ENCODE measurements around the gene PFKL. TPM values are rescaled to one million over a fixed set of nuclear protein-coding genes. Genes with fewer than 3 reads are reported as not detected.

Gene PFKL
- total RNA-seq, 1 experiment from 2014 or later, result 150 TPM

DNA sequence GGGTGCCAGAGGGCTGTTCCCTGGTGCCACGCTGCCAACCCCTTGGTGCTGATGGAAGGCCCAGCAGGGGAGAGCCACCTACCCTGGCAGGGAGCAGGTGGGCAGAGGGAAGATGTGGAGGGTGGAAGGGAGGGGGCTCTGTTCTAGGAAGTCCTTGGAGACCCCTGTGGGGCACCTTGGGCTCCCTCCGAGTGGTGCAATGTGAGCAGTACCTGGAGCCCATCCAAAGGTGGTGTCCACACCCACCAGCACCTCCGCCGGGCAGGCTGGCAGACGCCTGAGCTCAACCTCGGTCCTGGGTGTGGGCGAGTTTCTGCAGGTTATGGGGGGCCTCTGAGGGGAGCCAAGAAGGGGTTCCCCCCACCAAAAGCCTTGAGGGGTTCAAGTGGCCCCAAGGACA is 26.8 kb upstream of the PFKL start:
- Histone ChIP-seq H3K4me2 (ENCODE audit: low read length) (no peak overlapping the region), H3K27ac (ENCODE audit: low read depth, low read length) (no peak overlapping the region), H2AFZ (ENCODE audit: low read depth, low read length, poor library complexity, severe bottlenecking) (no peak overlapping the region), H3K36me3 (ENCODE audit: control insufficient read depth in 1 of 2, insufficient read depth in 2 of 2, low read length in 2 of 2) (no peaks in the 10 kb centered on the region), H3K9ac (ENCODE audit: low read length) (no peak overlapping the region), H3K4me1 (ENCODE audit: control insufficient read depth in 1 of 2, insufficient read depth in 2 of 2, low read length in 2 of 2) (no peaks in the 10 kb centered on the region), H3K4me3 (replicated peaks in 1 of 2; ENCODE audit: low read depth in 1 of 2, low read length in 2 of 2) (no peak overlapping the region), H3K9me2 (ENCODE audit: insufficient read depth) (no peaks in the 10 kb centered on the region), H3K27me3 (ENCODE audit: insufficient read depth, low read length) (no peaks in the 10 kb centered on the region), H3K79me2 (ENCODE audit: insufficient read depth, low read length) (no peaks in the 10 kb centered on the region), H3K9me3 (ENCODE audit: control insufficient read depth in 1 of 2, insufficient read depth in 1 of 2, low read depth in 1 of 2, low read length in 2 of 2) (no peaks in the 10 kb centered on the region), H4K20me1 (ENCODE audit: insufficient read depth) (no peaks in the 10 kb centered on the region)
- ChIA-PET RAD21 (ENCODE audit: low non-redundant PET in 1 of 2, low total read pairs in 2 of 2, uncharacterized antibody in 2 of 2, unreplicated experiment in 2 of 2) (no interaction called here), CTCF (no interaction called here), POLR2A (no interaction called here)
- ATAC-seq (no peak), DNase-seq (ENCODE audit: low read depth, low spot score) (no peak)
- TF ChIP-seq TCF7L2 (IDR thresholded peaks at IDR 0.05; ENCODE audit: borderline replicate concordance, extremely low read depth, insufficient read depth, insufficient read length), result no peak
- TF ChIP-seq CTCF (IDR thresholded peaks at IDR 0.05 in 2 of 3, conservative IDR thresholded peaks at IDR 0.05 in 1 of 3; ENCODE audit: borderline replicate concordance in 1 of 3, insufficient read depth in 1 of 3, low read depth in 2 of 3, low read length in 2 of 3), result no peak
- TF ChIP-seq ZFX (IDR thresholded peaks at IDR 0.05), result no peak
- no peak for TF ChIP-seq CBX3 (IDR thresholded peaks at IDR 0.05; ENCODE audit: low read depth)
- TF ChIP-seq EGR1 (IDR thresholded peaks at IDR 0.05; ENCODE audit: low read depth), result no peak
- TF ChIP-seq, protein P1, sequence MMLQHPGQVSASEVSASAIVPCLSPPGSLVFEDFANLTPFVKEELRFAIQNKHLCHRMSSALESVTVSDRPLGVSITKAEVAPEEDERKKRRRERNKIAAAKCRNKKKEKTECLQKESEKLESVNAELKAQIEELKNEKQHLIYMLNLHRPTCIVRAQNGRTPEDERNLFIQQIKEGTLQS (IDR thresholded peaks at IDR 0.05), result no peak
- no peak for TF ChIP-seq SIN3A (IDR thresholded peaks at IDR 0.05; ENCODE audit: low read depth)
- no peak for TF ChIP-seq ELF1 (IDR thresholded peaks at IDR 0.05; ENCODE audit: borderline replicate concordance, low read depth)
- TF ChIP-seq SRF (IDR thresholded peaks at IDR 0.05; ENCODE audit: low read depth), result no peak
- TF ChIP-seq JUND (IDR thresholded peaks at IDR 0.05), result no peak
- TF ChIP-seq FOSL1 (IDR thresholded peaks at IDR 0.05; ENCODE audit: low read depth), result no peak
- TF ChIP-seq ZBTB33 (IDR thresholded peaks at IDR 0.05; ENCODE audit: extremely low read depth, insufficient replicate concordance, low read length), result no peak
- no peak for TF ChIP-seq ZNF274 (IDR thresholded peaks at IDR 0.05; ENCODE audit: low read depth, low read length)
- no peak for TF ChIP-seq SP1 (IDR thresholded peaks at IDR 0.05; ENCODE audit: low read depth)
- TF ChIP-seq, protein P2, sequence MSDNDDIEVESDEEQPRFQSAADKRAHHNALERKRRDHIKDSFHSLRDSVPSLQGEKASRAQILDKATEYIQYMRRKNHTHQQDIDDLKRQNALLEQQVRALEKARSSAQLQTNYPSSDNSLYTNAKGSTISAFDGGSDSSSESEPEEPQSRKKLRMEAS (IDR thresholded peaks at IDR 0.05), result no peak
- no peak for TF ChIP-seq YY1 (IDR thresholded peaks at IDR 0.05; ENCODE audit: extremely low read depth, insufficient replicate concordance, low read depth, low read length)
- TF ChIP-seq POLR2AphosphoS5 (IDR thresholded peaks at IDR 0.05; ENCODE audit: low read depth, low read length), result no peak
- BruUV-seq (replicated peaks), result no TSS peak
- intact Hi-C loops (cut with micrococcal nuclease), result no loop called here

All from HCT116 (cell line).